ENCODE data around the gene NME7.
"Not testable (repeated sequence)": the region's sequence is repeated elsewhere in the genome, so short reads cannot be mapped to it uniquely, and the experiment has no call there.

NME7 gene

GRCh38 chr1:169346036-169346589, 21.5 kb downstream of the NME7 start:
- Histone ChIP-seq H3K27me3 (ENCODE audit: insufficient read depth, low read length, poor library complexity, severe bottlenecking) (no peaks in the 10 kb centered on the region), H3K4me3 (ENCODE audit: low read length, poor library complexity, severe bottlenecking) (no peak overlapping the region), H3K36me3 (ENCODE audit: insufficient read depth, low read length) (no peaks in the 10 kb centered on the region), H4K20me1 (ENCODE audit: insufficient read depth, low read length, poor library complexity, severe bottlenecking) (no peaks in the 10 kb centered on the region), H3K4me2 (ENCODE audit: low read depth, low read length, poor library complexity, severe bottlenecking) (no peak overlapping the region), H3K4me1 (ENCODE audit: insufficient read depth, low read length, poor library complexity, severe bottlenecking) (no peaks in the 10 kb centered on the region), H3K9me2 (replicated peaks; ENCODE audit: low read depth, low read length) (no peaks in the 10 kb centered on the region), H2AFZ (ENCODE audit: low read length) (no peak overlapping the region), H3K9ac (ENCODE audit: low read depth, low read length, poor library complexity, severe bottlenecking) (no peak overlapping the region), H3K79me2 (ENCODE audit: insufficient read depth, low read length) (peaks cover under 1% of the 10 kb centered on the region; the same call in 1 of the 2 replicates), H3K9me3 (ENCODE audit: insufficient read depth, low read depth, low read length) (no peaks in the 10 kb centered on the region; the same call in 1 of the 2 replicates), H3F3A (ENCODE audit: low read depth) (no peaks in the 10 kb centered on the region)
- no peak for TF ChIP-seq EZH2phosphoT487 (IDR thresholded peaks at IDR 0.05; ENCODE audit: borderline replicate concordance)
- no peak for TF ChIP-seq CTCF (conservative IDR thresholded peaks at IDR 0.05; ENCODE audit: low read length)

GRCh38 chr1:169345511-169345910, 22.1 kb downstream of the NME7 start:
- TF ChIP-seq EZH2phosphoT487 (IDR thresholded peaks at IDR 0.05; ENCODE audit: borderline replicate concordance) (no peak), CTCF (conservative IDR thresholded peaks at IDR 0.05; ENCODE audit: low read length) (no peak)
- Histone ChIP-seq H4K20me1 (ENCODE audit: insufficient read depth, low read length, poor library complexity, severe bottlenecking) (no peaks in the 10 kb centered on the region), H3K27me3 (ENCODE audit: insufficient read depth, low read length, poor library complexity, severe bottlenecking) (no peaks in the 10 kb centered on the region), H2AFZ (ENCODE audit: low read length) (no peak overlapping the region), H3K9me2 (replicated peaks; ENCODE audit: low read depth, low read length) (no peaks in the 10 kb centered on the region), H3K4me3 (ENCODE audit: low read length, poor library complexity, severe bottlenecking) (no peak overlapping the region), H3K9ac (ENCODE audit: low read depth, low read length, poor library complexity, severe bottlenecking) (no peak overlapping the region), H3K36me3 (ENCODE audit: insufficient read depth, low read length) (no peaks in the 10 kb centered on the region), H3K79me2 (ENCODE audit: insufficient read depth, low read length) (no peaks in the 10 kb centered on the region), H3K9me3 (ENCODE audit: insufficient read depth, low read depth, low read length) (no peaks in the 10 kb centered on the region; the same call in 1 of the 2 replicates), H3K4me2 (ENCODE audit: low read depth, low read length, poor library complexity, severe bottlenecking) (no peak overlapping the region), H3F3A (ENCODE audit: low read depth) (no peaks in the 10 kb centered on the region), H3K4me1 (ENCODE audit: insufficient read depth, low read length, poor library complexity, severe bottlenecking) (no peaks in the 10 kb centered on the region)

GRCh38 chr1:169342096-169342495, 25.5 kb downstream of the NME7 start:
- not testable (repeated sequence) for H4K20me1 ChIP-seq (ENCODE audit: insufficient read depth, low read length, poor library complexity, severe bottlenecking)

GRCh38 chr1:169340882-169341281, 26.7 kb downstream of the NME7 start:
- Histone ChIP-seq H3K4me2 (ENCODE audit: low read depth, low read length, poor library complexity, severe bottlenecking) (no peak overlapping the region), H3K9ac (ENCODE audit: low read depth, low read length, poor library complexity, severe bottlenecking) (no peak overlapping the region), H2AFZ (ENCODE audit: low read length) (no peak overlapping the region), H3F3A (ENCODE audit: low read depth) (no peaks in the 10 kb centered on the region; the same call in 1 of the 2 replicates), H3K9me2 (replicated peaks; ENCODE audit: low read depth, low read length) (no peaks in the 10 kb centered on the region), H3K4me1 (ENCODE audit: insufficient read depth, low read length, poor library complexity, severe bottlenecking) (peaks cover 20% of the 10 kb centered on the region), H3K79me2 (ENCODE audit: insufficient read depth, low read length) (no peaks in the 10 kb centered on the region), H3K27me3 (ENCODE audit: insufficient read depth, low read length, poor library complexity, severe bottlenecking) (no peaks in the 10 kb centered on the region), H3K9me3 (ENCODE audit: insufficient read depth, low read depth, low read length) (no peaks in the 10 kb centered on the region; the same call in 1 of the 2 replicates), H4K20me1 (ENCODE audit: insufficient read depth, low read length, poor library complexity, severe bottlenecking) (no peaks in the 10 kb centered on the region), H3K36me3 (ENCODE audit: insufficient read depth, low read length) (no peaks in the 10 kb centered on the region), H3K4me3 (ENCODE audit: low read length, poor library complexity, severe bottlenecking) (no peak overlapping the region)
- no peak for TF ChIP-seq EZH2phosphoT487 (IDR thresholded peaks at IDR 0.05; ENCODE audit: borderline replicate concordance)
- no peak for TF ChIP-seq CTCF (conservative IDR thresholded peaks at IDR 0.05; ENCODE audit: low read length)

More at GRCh38 chr1:169342096-169342495, 25.5 kb downstream of the NME7 start:
- not testable (repeated sequence) for H3K4me2 ChIP-seq (ENCODE audit: low read depth, low read length, poor library complexity, severe bottlenecking); H3K9me2 ChIP-seq (replicated peaks; ENCODE audit: low read depth, low read length); H3K9ac ChIP-seq (ENCODE audit: low read depth, low read length, poor library complexity, severe bottlenecking); H3K4me3 ChIP-seq (ENCODE audit: low read length, poor library complexity, severe bottlenecking); H3K27me3 ChIP-seq (ENCODE audit: insufficient read depth, low read length, poor library complexity, severe bottlenecking); H3K79me2 ChIP-seq (ENCODE audit: insufficient read depth, low read length); H3K9me3 ChIP-seq (ENCODE audit: insufficient read depth, low read depth, low read length); H3K36me3 ChIP-seq (ENCODE audit: insufficient read depth, low read length); H2AFZ ChIP-seq (ENCODE audit: low read length); H3F3A ChIP-seq (ENCODE audit: low read depth)
- H3K4me1 ChIP-seq (ENCODE audit: insufficient read depth, low read length, poor library complexity, severe bottlenecking), result peaks cover 20% of the 10 kb centered on the region

Data from Loucy (cell line).